Type B pancreatic cell (in vitro differentiated cells): ENCODE measurements around the gene ATP6V0E2. TPM values are rescaled to one million over a fixed set of nuclear protein-coding genes. Genes with fewer than 3 reads are reported as not detected.

Source experiments
- DNase-seq: peaks from one replicate; pipeline ENCODE4 v3.0.0; 2021; ENCODE audit warnings: mixed read lengths; ENCODE audit not compliant: unreplicated experiment; ENCODE audit errors: extremely low spot score
- H3K27ac Mint-ChIP-seq: 2 replicates; pipeline ENCODE4 v1.8.0; 2021; ENCODE audit warnings: mild to moderate bottlenecking, mixed read lengths
- H3K27me3 Mint-ChIP-seq: 2 replicates; pipeline ENCODE4 v1.8.0; 2021; ENCODE audit warnings: mixed read lengths
- H3K36me3 Mint-ChIP-seq: 2 replicates; pipeline ENCODE4 v1.8.0; 2021; ENCODE audit warnings: mixed read lengths
- H3K4me1 Mint-ChIP-seq: one replicate; pipeline ENCODE4 v1.8.0; 2021; ENCODE audit warnings: mixed read lengths; ENCODE audit not compliant: unreplicated experiment
- H3K4me3 Mint-ChIP-seq: 2 replicates; pipeline ENCODE4 v1.8.0; 2021; ENCODE audit warnings: mild to moderate bottlenecking, mixed read lengths
- H3K9me3 Mint-ChIP-seq: 2 replicates; pipeline ENCODE4 v1.8.0; 2021; ENCODE audit warnings: mixed read lengths
- CTCF ChIP-seq: fragments of 200-600 bp; sonication (generic); conservative IDR thresholded peaks from 2 replicates; pipeline ENCODE4 v1.5.0; 2021; ENCODE audit warnings: antibody characterized with exemption, mild to moderate bottlenecking
- total RNA-seq: library from RNA; stranded (reverse); gene quantifications from 2 replicates; pipeline ENCODE4 v1.2.1, GENCODE V29; 2021; ENCODE audit warnings: low replicate concordance

ATP6V0E2 gene
- total RNA-seq, 1 donor from 2014 or later = 36.8 TPM

GRCh38 chr7:149850007-149850594, 23.7 kb upstream of the ATP6V0E2 start:
- Mint-ChIP-seq H3K27me3 (no peaks in the 10 kb centered on the region), H3K4me3 (no peak overlapping the region), H3K36me3 (no peaks in the 10 kb centered on the region), H3K4me1 (peaks cover 13% of the 10 kb centered on the region), H3K27ac (no peak overlapping the region), H3K9me3 (no peaks in the 10 kb centered on the region)
- no peak for DNase-seq
- TF ChIP-seq CTCF = no peak

GRCh38 chr7:149850716-149851115, 23.1 kb upstream of the ATP6V0E2 start:
- Mint-ChIP-seq H3K27me3 (no peaks in the 10 kb centered on the region), H3K27ac (no peak overlapping the region), H3K4me1 (peaks cover 19% of the 10 kb centered on the region)

GRCh38 chr7:149851449-149851848, 22.3 kb upstream of the ATP6V0E2 start:
- no peak overlapping the region for H3K27ac Mint-ChIP-seq
- no peaks in the 10 kb centered on the region for H3K27me3 Mint-ChIP-seq
- no peak overlapping the region for H3K4me3 Mint-ChIP-seq
- H3K4me1 Mint-ChIP-seq = peaks cover 26% of the 10 kb centered on the region
- H3K9me3 Mint-ChIP-seq = no peaks in the 10 kb centered on the region
- no peaks in the 10 kb centered on the region for H3K36me3 Mint-ChIP-seq
- DNase-seq = no peak
- no peak for TF ChIP-seq CTCF

More at GRCh38 chr7:149850716-149851115, 23.1 kb upstream of the ATP6V0E2 start:
- no peak for DNase-seq
- Mint-ChIP-seq H3K9me3 (no peaks in the 10 kb centered on the region), H3K4me3 (no peak overlapping the region), H3K36me3 (no peaks in the 10 kb centered on the region)
- TF ChIP-seq CTCF = no peak

GRCh38 chr7:149853157-149853556, 20.6 kb upstream of the ATP6V0E2 start:
- no peak for DNase-seq
- no peaks in the 10 kb centered on the region for H3K36me3 Mint-ChIP-seq
- no peak overlapping the region for H3K4me3 Mint-ChIP-seq
- H3K27me3 Mint-ChIP-seq = no peaks in the 10 kb centered on the region
- H3K4me1 Mint-ChIP-seq = peaks cover 30% of the 10 kb centered on the region
- TF ChIP-seq CTCF = no peak
- H3K9me3 Mint-ChIP-seq = no peaks in the 10 kb centered on the region
- H3K27ac Mint-ChIP-seq = no peak overlapping the region

GRCh38 chr7:149854611-149855360, 19.0 kb upstream of the ATP6V0E2 start:
- H3K27ac Mint-ChIP-seq = peak overlapping the region; percentile 70

More at GRCh38 chr7:149854611-149855360, 19.0 kb upstream of the ATP6V0E2 start:
- no peaks in the 10 kb centered on the region for H3K9me3 Mint-ChIP-seq
- peak overlapping the region; percentile 52 for H3K4me3 Mint-ChIP-seq
- no peaks in the 10 kb centered on the region for H3K27me3 Mint-ChIP-seq
- H3K4me1 Mint-ChIP-seq = peaks cover 30% of the 10 kb centered on the region
- no peak for TF ChIP-seq CTCF
- DNase-seq = no peak
- H3K36me3 Mint-ChIP-seq = peaks cover under 1% of the 10 kb centered on the region
